ENCODE data around the gene SUMO3. TPM values are rescaled to one million over a fixed set of nuclear protein-coding genes. Genes with fewer than 3 reads are reported as not detected.

The SUMO3 gene
- 156 TPM for polyA plus RNA-seq (2013, experiment 1 of 2)
- polyA plus RNA-seq (2013, experiment 2 of 2) = 154 TPM

- Histone ChIP-seq H3K56ac (ENCODE audit: low read length) (peak within 1 kb of the TSS; percentile 90), H3K27ac (ENCODE audit: low read depth, low read length) (peak within 1 kb of the TSS; percentile 29), H3K79me2 (ENCODE audit: control insufficient read depth, insufficient read depth, low read length) (peaks cover 32% of the 10 kb centered on the region), H2BK15ac (replicated peaks; ENCODE audit: low read depth) (no peak within 1 kb of the TSS), H4K8ac (ENCODE audit: low read depth, low read length) (peak within 1 kb of the TSS; percentile 29), H3K4me3 (ENCODE audit: low read length) (peak within 1 kb of the TSS; percentile 83), H3K4me1 (ENCODE audit: control insufficient read depth, low read depth, low read length) (no peaks in the 10 kb centered on the region), H3K4me2 (ENCODE audit: low read length) (peak within 1 kb of the TSS; percentile 90), H2AK5ac (ENCODE audit: low read length) (no peak within 1 kb of the TSS), H3K18ac (ENCODE audit: low read length) (peak within 1 kb of the TSS; percentile 91), H3K36me3 (ENCODE audit: control insufficient read depth, insufficient read depth, low read length) (peaks cover 2% of the 10 kb centered on the region), H3K9ac (ENCODE audit: low read length) (peak within 1 kb of the TSS; percentile 86), H2BK5ac (ENCODE audit: low read length) (no peak within 1 kb of the TSS), H4K5ac (ENCODE audit: low read length) (no peak within 1 kb of the TSS), H3K23ac (ENCODE audit: low read length) (no peak within 1 kb of the TSS), H3K27me3 (ENCODE audit: insufficient read depth, low read length, poor library complexity) (no peaks in the 10 kb centered on the region), H3K79me1 (ENCODE audit: low read length) (peaks cover 17% of the 10 kb centered on the region), H3K4ac (ENCODE audit: low read depth, low read length) (peak within 1 kb of the TSS; percentile 98), H2BK120ac (ENCODE audit: low read depth, low read length) (no peak within 1 kb of the TSS)
- no CpG with 5 or more reads among the region's 108 CpGs for WGBS (ENCODE audit: extremely low coverage, insufficient coverage, low lambda C conversion rate)
- DNase-seq = peak; percentile 84
Measured at GRCh38 chr21:44817914-44818639, at the start of gene SUMO3. Gene SUMO3, minus strand, starts transcription at chr21:44818062. Its CDS starts 94 bp downstream, at chr21:44817968.

GRCh38 chr21:44867464-44867863 lies 49.6 kb upstream of the SUMO3 start:
- Histone ChIP-seq H3K4me2 (ENCODE audit: low read length) (no peak overlapping the region), H3K23ac (ENCODE audit: low read length) (no peak overlapping the region), H3K4me1 (ENCODE audit: control insufficient read depth, low read depth, low read length) (peaks cover 25% of the 10 kb centered on the region), H2AK5ac (ENCODE audit: low read length) (no peak overlapping the region), H4K5ac (ENCODE audit: low read length) (no peak overlapping the region), H3K4ac (ENCODE audit: low read depth, low read length) (no peak overlapping the region), H3K9ac (ENCODE audit: low read length) (peak overlapping the region; percentile 38), H3K79me1 (ENCODE audit: low read length) (peaks cover 36% of the 10 kb centered on the region), H2BK15ac (replicated peaks; ENCODE audit: low read depth) (no peak overlapping the region), H3K79me2 (ENCODE audit: control insufficient read depth, insufficient read depth, low read length) (peaks cover 91% of the 10 kb centered on the region), H3K18ac (ENCODE audit: low read length) (no peak overlapping the region), H3K27me3 (ENCODE audit: insufficient read depth, low read length, poor library complexity) (no peaks in the 10 kb centered on the region), H2BK5ac (ENCODE audit: low read length) (no peak overlapping the region), H3K36me3 (ENCODE audit: control insufficient read depth, insufficient read depth, low read length) (peaks cover 2% of the 10 kb centered on the region), H4K8ac (ENCODE audit: low read depth, low read length) (no peak overlapping the region), H3K56ac (ENCODE audit: low read length) (peak overlapping the region; percentile 2), H3K4me3 (ENCODE audit: low read length) (no peak overlapping the region), H3K27ac (ENCODE audit: low read depth, low read length) (no peak overlapping the region), H2BK120ac (ENCODE audit: low read depth, low read length) (no peak overlapping the region)
- no peak for DNase-seq
- no CpG with 5 or more reads among the region's 15 CpGs for WGBS (ENCODE audit: extremely low coverage, insufficient coverage, low lambda C conversion rate)

- Histone ChIP-seq H3K27me3 (ENCODE audit: insufficient read depth, low read length, poor library complexity) (no peaks in the 10 kb centered on the region), H3K9ac (ENCODE audit: low read length) (peak overlapping the region; percentile 38), H4K5ac (ENCODE audit: low read length) (no peak overlapping the region), H3K4me1 (ENCODE audit: control insufficient read depth, low read depth, low read length) (peaks cover 23% of the 10 kb centered on the region), H3K79me1 (ENCODE audit: low read length) (peaks cover 39% of the 10 kb centered on the region), H3K27ac (ENCODE audit: low read depth, low read length) (no peak overlapping the region), H3K4me2 (ENCODE audit: low read length) (no peak overlapping the region), H3K23ac (ENCODE audit: low read length) (no peak overlapping the region), H3K4me3 (ENCODE audit: low read length) (no peak overlapping the region), H3K79me2 (ENCODE audit: control insufficient read depth, insufficient read depth, low read length) (peaks cover 87% of the 10 kb centered on the region), H3K56ac (ENCODE audit: low read length) (peak overlapping the region; percentile 69), H3K4ac (ENCODE audit: low read depth, low read length) (no peak overlapping the region), H3K36me3 (ENCODE audit: control insufficient read depth, insufficient read depth, low read length) (peaks cover 2% of the 10 kb centered on the region), H2BK120ac (ENCODE audit: low read depth, low read length) (no peak overlapping the region), H2BK5ac (ENCODE audit: low read length) (peak overlapping the region; percentile 65), H4K8ac (ENCODE audit: low read depth, low read length) (no peak overlapping the region), H2AK5ac (ENCODE audit: low read length) (no peak overlapping the region), H2BK15ac (replicated peaks; ENCODE audit: low read depth) (no peak overlapping the region), H3K18ac (ENCODE audit: low read length) (no peak overlapping the region)
- peak; percentile 66 for DNase-seq
- no CpG with 5 or more reads among the region's 7 CpGs for WGBS (ENCODE audit: extremely low coverage, insufficient coverage, low lambda C conversion rate)
Measured at GRCh38 chr21:44866780-44867179, 48.9 kb upstream of the SUMO3 start.

- H3K79me2 ChIP-seq (ENCODE audit: control insufficient read depth, insufficient read depth, low read length) = peaks cover 85% of the 10 kb centered on the region
- no peak overlapping the region for H2BK5ac ChIP-seq (ENCODE audit: low read length)
- no peak overlapping the region for H3K23ac ChIP-seq (ENCODE audit: low read length)
- H3K4me2 ChIP-seq (ENCODE audit: low read length) = no peak overlapping the region
- no peak overlapping the region for H2BK120ac ChIP-seq (ENCODE audit: low read depth, low read length)
- no peak overlapping the region for H3K56ac ChIP-seq (ENCODE audit: low read length)
- H3K36me3 ChIP-seq (ENCODE audit: control insufficient read depth, insufficient read depth, low read length) = peaks cover 2% of the 10 kb centered on the region
- no peak overlapping the region for H2BK15ac ChIP-seq (replicated peaks; ENCODE audit: low read depth)
- WGBS (ENCODE audit: extremely low coverage, insufficient coverage, low lambda C conversion rate) = no CpG with 5 or more reads among the region's 12 CpGs
- no peaks in the 10 kb centered on the region for H3K27me3 ChIP-seq (ENCODE audit: insufficient read depth, low read length, poor library complexity)
- no peak overlapping the region for H3K4me3 ChIP-seq (ENCODE audit: low read length)
- no peak overlapping the region for H3K9ac ChIP-seq (ENCODE audit: low read length)
- H3K18ac ChIP-seq (ENCODE audit: low read length) = no peak overlapping the region
- no peak overlapping the region for H3K27ac ChIP-seq (ENCODE audit: low read depth, low read length)
- no peak overlapping the region for H3K4ac ChIP-seq (ENCODE audit: low read depth, low read length)
- H4K8ac ChIP-seq (ENCODE audit: low read depth, low read length) = no peak overlapping the region
- H3K4me1 ChIP-seq (ENCODE audit: control insufficient read depth, low read depth, low read length) = peaks cover 19% of the 10 kb centered on the region
- H3K79me1 ChIP-seq (ENCODE audit: low read length) = peaks cover 40% of the 10 kb centered on the region
- no peak overlapping the region for H4K5ac ChIP-seq (ENCODE audit: low read length)
- H2AK5ac ChIP-seq (ENCODE audit: low read length) = no peak overlapping the region
- DNase-seq = no peak
Measured at GRCh38 chr21:44865561-44866280, 47.9 kb upstream of the SUMO3 start.

- Histone ChIP-seq H3K27me3 (ENCODE audit: insufficient read depth, low read length, poor library complexity) (no peaks in the 10 kb centered on the region), H3K36me3 (ENCODE audit: control insufficient read depth, insufficient read depth, low read length) (peaks cover 8% of the 10 kb centered on the region), H3K4me2 (ENCODE audit: low read length) (no peak overlapping the region), H4K5ac (ENCODE audit: low read length) (no peak overlapping the region), H4K8ac (ENCODE audit: low read depth, low read length) (no peak overlapping the region), H3K4me1 (ENCODE audit: control insufficient read depth, low read depth, low read length) (peaks cover 10% of the 10 kb centered on the region), H3K4me3 (ENCODE audit: low read length) (no peak overlapping the region), H3K56ac (ENCODE audit: low read length) (no peak overlapping the region), H3K27ac (ENCODE audit: low read depth, low read length) (no peak overlapping the region), H2BK5ac (ENCODE audit: low read length) (no peak overlapping the region), H2BK120ac (ENCODE audit: low read depth, low read length) (no peak overlapping the region), H3K79me1 (ENCODE audit: low read length) (peaks cover 46% of the 10 kb centered on the region), H2AK5ac (ENCODE audit: low read length) (no peak overlapping the region), H3K18ac (ENCODE audit: low read length) (no peak overlapping the region), H3K79me2 (ENCODE audit: control insufficient read depth, insufficient read depth, low read length) (peaks cover 69% of the 10 kb centered on the region), H3K9ac (ENCODE audit: low read length) (no peak overlapping the region), H2BK15ac (replicated peaks; ENCODE audit: low read depth) (no peak overlapping the region), H3K23ac (ENCODE audit: low read length) (no peak overlapping the region), H3K4ac (ENCODE audit: low read depth, low read length) (no peak overlapping the region)
- no peak for DNase-seq
- WGBS (ENCODE audit: extremely low coverage, insufficient coverage, low lambda C conversion rate) = no CpG with 5 or more reads among the region's 25 CpGs
Measured at GRCh38 chr21:44862869-44863685, 45.2 kb upstream of the SUMO3 start.

All from mesendoderm (in vitro differentiated cells).